Fibroblast of skin of left biceps (primary cell): Measurements from ENCODE around the gene DESI2.
"Not testable (repeated sequence)": the region's sequence is repeated elsewhere in the genome, so short reads cannot be mapped to it uniquely, and the experiment has no call there.

Source experiments
- DNase-seq, 2 experiments: peaks; one replicate each; pipeline ENCODE4 v3.0.0-alpha.2; 2013; ENCODE audit warnings: low read depth in 2 of 2

Gene DESI2

GRCh38 chr1:244704107-244704506, 51.2 kb downstream of the DESI2 start:
- no peak for DNase-seq

- DNase-seq, result no peak
Observed at GRCh38 chr1:244705261-244706234, 52.6 kb downstream of the DESI2 start.

- DNase-seq, result no peak
Observed at GRCh38 chr1:244709076-244709475, 56.1 kb downstream of the DESI2 start.

- DNase-seq, result no peak
Observed at GRCh38 chr1:244709476-244710368, 56.8 kb downstream of the DESI2 start.

- DNase-seq, result no peak
Observed at GRCh38 chr1:244710474-244711062, 57.6 kb downstream of the DESI2 start.

- DNase-seq, result no peak
Observed at GRCh38 chr1:244712669-244713068, 59.7 kb downstream of the DESI2 start.

- DNase-seq, result no peak
Observed at GRCh38 chr1:244713332-244713731, 60.4 kb downstream of the DESI2 start.

- DNase-seq, result no peak
Observed at GRCh38 chr1:244727871-244728474, 75.0 kb downstream of the DESI2 start.

GRCh38 chr1:244730153-244730933, 77.4 kb downstream of the DESI2 start:
- DNase-seq, result peak; percentile 15 to 17

- no peak for DNase-seq
Observed at GRCh38 chr1:244730934-244731434, 78.1 kb downstream of the DESI2 start.

GRCh38 chr1:244731651-244732050, 78.7 kb downstream of the DESI2 start:
- no peak for DNase-seq

- no peak for DNase-seq
Observed at GRCh38 chr1:244732851-244733450, 80.0 kb downstream of the DESI2 start.

GRCh38 chr1:244735404-244735803, 82.5 kb downstream of the DESI2 start:
- DNase-seq, result no peak

GRCh38 chr1:244735876-244736561, 83.1 kb downstream of the DESI2 start:
- no peak for DNase-seq

GRCh38 chr1:244739140-244739539, 86.2 kb downstream of the DESI2 start:
- DNase-seq, result not testable (repeated sequence)

- not testable (repeated sequence) for DNase-seq
Observed at GRCh38 chr1:244740027-244740617, 87.2 kb downstream of the DESI2 start.

- DNase-seq, result no peak
Observed at GRCh38 chr1:244741692-244742091, 88.8 kb downstream of the DESI2 start.

- no peak for DNase-seq
Observed at GRCh38 chr1:244749230-244750016, 96.5 kb downstream of the DESI2 start.
